ENCODE data around the gene ELL. TPM values are rescaled to one million over a fixed set of nuclear protein-coding genes. Genes with fewer than 3 reads are reported as not detected.

The ELL gene
- total and polyA plus RNA-seq, 9 donors = 1.6 to 22.3 (median 17.0) TPM

- TF ChIP-seq EP300 (IDR thresholded peaks at IDR 0.05) = no peak
- H3K9me3 ChIP-seq = no peaks in the 10 kb centered on the region
- intact Hi-C loops (cut with DNase I) = no loop called here
- H3K27me3 ChIP-seq = no peaks in the 10 kb centered on the region
- no peak overlapping the region for H3K4me3 ChIP-seq
- WGBS, 3 donors = 87 to 92% (median 89%) methylated on average over 13 of the region's 13 CpGs
- H3K4me1 ChIP-seq (ENCODE audit: insufficient read depth) = peaks cover 35% of the 10 kb centered on the region
- no peak overlapping the region for H3K27ac ChIP-seq
- H3K36me3 ChIP-seq = no peaks in the 10 kb centered on the region
- no peak for DNase-seq
Observed at GRCh38 chr19:18474366-18474887, 47.4 kb downstream of the ELL start.

GRCh38 chr19:18473706-18474087 lies 48.2 kb downstream of the ELL start:
- DNase-seq = no peak
- H3K27me3 ChIP-seq = no peaks in the 10 kb centered on the region
- peak overlapping the region in 1 of 2 donors; percentile 2 for H3K27ac ChIP-seq
- 74 to 84% (median 81%) methylated on average over 8 of the region's 8 CpGs for WGBS, 3 donors
- TF ChIP-seq POLR2A (IDR thresholded peaks at IDR 0.05) = no peak
- no peak for TF ChIP-seq CTCF (IDR thresholded peaks at IDR 0.05)
- TF ChIP-seq EP300 (IDR thresholded peaks at IDR 0.05) = no peak
- H3K4me1 ChIP-seq (ENCODE audit: insufficient read depth) = peaks cover 27% of the 10 kb centered on the region
- intact Hi-C loops (cut with DNase I) = no loop called here
- H3K9me3 ChIP-seq = no peaks in the 10 kb centered on the region
- H3K36me3 ChIP-seq = no peaks in the 10 kb centered on the region
- H3K4me3 ChIP-seq = no peak overlapping the region

DNA sequence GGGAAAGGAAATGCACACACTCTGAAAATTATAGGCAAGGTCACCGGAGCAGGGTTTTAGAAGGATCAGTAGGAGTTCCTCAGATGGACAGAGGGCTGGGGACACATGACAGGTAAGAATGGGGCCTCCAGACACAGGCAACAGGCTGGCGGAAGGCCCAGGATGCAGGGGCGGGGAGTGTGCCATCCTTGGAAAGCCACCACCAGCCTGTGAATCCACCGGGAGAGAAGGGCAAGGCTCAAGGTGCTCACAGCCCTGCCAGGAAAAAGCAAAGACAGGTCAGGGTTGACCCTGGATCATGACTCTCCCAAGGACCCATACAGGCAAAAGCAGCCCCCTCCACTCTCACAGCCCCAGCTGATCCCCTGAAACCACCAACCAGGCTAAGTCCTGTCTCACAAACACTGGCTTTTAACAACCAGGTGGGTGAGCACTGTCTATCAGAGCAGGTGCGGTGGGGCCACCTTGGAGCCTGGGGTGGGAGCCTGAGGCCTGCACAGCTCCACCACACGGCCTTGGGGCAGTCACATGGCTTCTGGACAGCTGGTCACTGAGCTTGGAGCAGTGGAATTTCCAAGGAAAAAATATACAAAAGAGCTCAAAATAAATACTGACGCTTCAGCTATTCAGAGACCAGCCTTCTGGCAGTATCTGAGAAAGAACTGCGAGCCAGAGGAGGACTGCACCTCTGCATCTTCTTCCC lies 48.7 kb downstream of the ELL start:
- DNase-seq = no peak
- Histone ChIP-seq H3K9me3 (no peaks in the 10 kb centered on the region), H3K27ac (peak overlapping the region in 1 of 2 donors; percentile 2), H3K4me1 (ENCODE audit: insufficient read depth) (peaks cover 23% of the 10 kb centered on the region), H3K4me3 (no peak overlapping the region), H3K36me3 (no peaks in the 10 kb centered on the region), H3K27me3 (no peaks in the 10 kb centered on the region)
- intact Hi-C loops (cut with DNase I) = no loop called here
- 43 to 62% (median 43%) methylated on average over 8 of the region's 8 CpGs for WGBS, 3 donors
- TF ChIP-seq EP300 (IDR thresholded peaks at IDR 0.05) (no peak), POLR2A (IDR thresholded peaks at IDR 0.05) (no peak), CTCF (IDR thresholded peaks at IDR 0.05) (no peak)

- Histone ChIP-seq H3K4me1 (ENCODE audit: insufficient read depth) (peaks cover 32% of the 10 kb centered on the region), H3K4me3 (no peak overlapping the region), H3K36me3 (no peaks in the 10 kb centered on the region), H3K27ac (no peak overlapping the region), H3K27me3 (no peaks in the 10 kb centered on the region), H3K9me3 (no peaks in the 10 kb centered on the region)
- TF ChIP-seq EP300 (IDR thresholded peaks at IDR 0.05) = no peak
- WGBS, 3 donors = 31 to 48% (median 48%) methylated on average over 2 of the region's 2 CpGs
- intact Hi-C loops (cut with DNase I) = no loop called here
- DNase-seq = no peak
Observed at GRCh38 chr19:18470787-18471186, 51.1 kb downstream of the ELL start.

GRCh38 chr19:18469069-18469846 lies 52.6 kb downstream of the ELL start:
- 75 to 78% (median 75%) methylated on average over 27 to 28 of the region's 28 CpGs for WGBS, 3 donors
- peak; percentile 52 to 79 (median 70) for DNase-seq
- intact Hi-C loops (cut with DNase I) = loop anchor here (5.0 to 10.0 kb wide), 4 partner anchors 46 to 118 kb away; partner anchors contain the start of genes UBA52 (in 2 of the 4), ELL (in 1 of the 4) and REX1BD (in 1 of the 4)
- H3K27ac ChIP-seq = no peak overlapping the region
- H3K36me3 ChIP-seq = no peaks in the 10 kb centered on the region
- H3K4me1 ChIP-seq (ENCODE audit: insufficient read depth) = peaks cover 43% of the 10 kb centered on the region
- TF ChIP-seq EP300 (IDR thresholded peaks at IDR 0.05) = no peak
- TF ChIP-seq CTCF (IDR thresholded peaks at IDR 0.05) = peak; percentile 35 to 59 (median 50)
- TF ChIP-seq POLR2A (IDR thresholded peaks at IDR 0.05) = no peak
- H3K9me3 ChIP-seq = no peaks in the 10 kb centered on the region
- H3K4me3 ChIP-seq = no peak overlapping the region
- no peaks in the 10 kb centered on the region for H3K27me3 ChIP-seq

All from ovary (tissue), 9 donors.